HepG2 (cell line): ENCODE results near the gene C1S. TPM values are rescaled to one million over a fixed set of nuclear protein-coding genes. Genes with fewer than 3 reads are reported as not detected.

ENCODE experiments used
- ATRX ChIP-seq: sonication (generic); formaldehyde crosslinking; IDR thresholded peaks from 2 replicates; pipeline ENCODE4 v1.4.0; 2020; ENCODE audit warnings: missing genetic modification reagents, borderline replicate concordance
- CC2D1A ChIP-seq: sonication (generic); formaldehyde crosslinking; IDR thresholded peaks from 2 replicates; pipeline ENCODE4 v1.8.1; 2023; ENCODE audit warnings: mild to moderate bottlenecking, missing genetic modification reagents
- DPF2 ChIP-seq: sonication (generic); formaldehyde crosslinking; IDR thresholded peaks from 2 replicates; pipeline ENCODE4 v1.4.0; 2020; ENCODE audit warnings: mild to moderate bottlenecking, low read depth, missing genetic modification reagents, borderline replicate concordance
- DZIP1 ChIP-seq: sonication (generic); formaldehyde crosslinking; IDR thresholded peaks from 2 replicates; pipeline ENCODE4 v1.5.0; 2020; ENCODE audit warnings: mild to moderate bottlenecking, missing genetic modification reagents
- IKZF4 ChIP-seq: sonication (generic); formaldehyde crosslinking; IDR thresholded peaks from 2 replicates; pipeline ENCODE4 v1.5.1; 2020; ENCODE audit warnings: borderline replicate concordance, mild to moderate bottlenecking, low read depth, missing genetic modification reagents; ENCODE audit errors: not compliant biosample characterization
- MBNL3 ChIP-seq: fragments of 250-450 bp; sonication (Bioruptor Pico); conservative IDR thresholded peaks from 2 replicates; pipeline ENCODE4 v1.8.0; 2022; ENCODE audit warnings: mild to moderate bottlenecking, inconsistent platforms
- MLXIP ChIP-seq: sonication (generic); formaldehyde crosslinking; IDR thresholded peaks from 2 replicates; pipeline ENCODE4 v1.9.0; 2021; ENCODE audit warnings: missing genetic modification reagents, borderline replicate concordance
- POLR2G ChIP-seq: fragments of 200-400 bp; formaldehyde crosslinking; IDR thresholded peaks from 2 replicates; pipeline ENCODE4 v1.6.1; 2018; ENCODE audit warnings: mild to moderate bottlenecking, low read depth, low read length, moderate library complexity
- SP1 ChIP-seq, 2 experiments: fragments of 450-650 bp in 1 of 2; sonication (generic) in 1 of 2; formaldehyde crosslinking in 1 of 2; IDR thresholded peaks; 2 replicates each; pipeline versions ENCODE4 v1.4.0 to v1.6.1; 2016 to 2020; ENCODE audit warnings: missing genetic modification reagents in 1 of 2
- TFE3 ChIP-seq: IDR thresholded peaks from 2 replicates; pipeline ENCODE4 v1.6.1; 2016
- XRCC5 ChIP-seq: fragments of 200-400 bp; formaldehyde crosslinking; optimal IDR thresholded peaks from 2 replicates; pipeline ENCODE3; 2017; ENCODE audit warnings: mild to moderate bottlenecking, low read length
- ZNF280B ChIP-seq: sonication (generic); formaldehyde crosslinking; IDR thresholded peaks from 2 replicates; pipeline ENCODE4 v1.5.0; 2020; ENCODE audit warnings: missing genetic modification reagents, mild to moderate bottlenecking, borderline replicate concordance
- ZNF343 ChIP-seq: sonication (generic); formaldehyde crosslinking; IDR thresholded peaks from 2 replicates; pipeline ENCODE4 v1.4.0; 2020; ENCODE audit warnings: mild to moderate bottlenecking, missing genetic modification reagents
- ZNF382 ChIP-seq: sonication (generic); formaldehyde crosslinking; IDR thresholded peaks from 2 replicates; pipeline ENCODE4 v1.5.0; 2020; ENCODE audit warnings: missing genetic modification reagents, mild to moderate bottlenecking, borderline replicate concordance
- ZNF639 ChIP-seq: conservative IDR thresholded peaks from 2 replicates; pipeline ENCODE4 v1.6.1; 2018; ENCODE audit warnings: missing genetic modification reagents
- ZNF678 ChIP-seq: sonication (generic); formaldehyde crosslinking; IDR thresholded peaks from 2 replicates; pipeline ENCODE4 v1.4.0; 2020; ENCODE audit warnings: mild to moderate bottlenecking, missing genetic modification reagents
- ZNF891 ChIP-seq: sonication (generic); formaldehyde crosslinking; IDR thresholded peaks from 2 replicates; pipeline ENCODE4 v1.5.0; 2020; ENCODE audit warnings: mild to moderate bottlenecking, missing genetic modification reagents
- polyA plus RNA-seq, 8 experiments: library from polyadenylated mRNA; depleted of rRNA in 3 of 8; stranded (reverse) in 7 of 8; unstranded in 1 of 8; fragments of >200 nt; fragmentation: Illumina TruSeq in 4 of 8; extraction: Trizol in 4 of 8; gene quantifications; 2 replicates each; pipeline versions ENCODE4 v1.2.1 to v1.2.3, GENCODE V29; 2011 to 2016; ENCODE audit warnings: low read depth in 4 of 8, missing spikeins in 1 of 8, mixed read lengths in 1 of 8; ENCODE audit not compliant: insufficient read depth in 1 of 8
- total RNA-seq, 5 experiments: library from RNA; depleted of rRNA; stranded (reverse); fragments of >200 nt; fragmentation: Illumina TruSeq; extraction: Trizol; gene quantifications; 2 replicates each; pipeline ENCODE4 v1.2.3, GENCODE V29; 2016; ENCODE audit warnings: low read depth in 1 of 5

C1S gene
- total and polyA plus RNA-seq, 2 of the 13 experiments (the other 11 are each of a cell fraction or from before 2014, with no cell fraction given) = 14.5 to 18.2 TPM

GRCh38 chr12:7018350-7019042, 42.0 kb upstream of the C1S start, which contains the start of gene LPCAT3 (continued):
- TF ChIP-seq MLXIP (no peak), IKZF4 (CRISPR knock-in tag) (no peak), ZNF382 (no peak), SP1 (IDR thresholded peaks at IDR 0.05) (no peak), SP1 (CRISPR knock-in tag; IDR thresholded peaks at IDR 0.05) (peak; percentile 93), ZNF891 (CRISPR knock-in tag) (no peak), POLR2G (peak; percentile 82), ZNF678 (CRISPR knock-in tag) (no peak; the same call in 1 of the 2 replicates), ZNF639 (CRISPR knock-in tag) (peak; percentile 86; the same call in 1 of the 2 replicates), TFE3 (0 out of 2 replicates have a peak, but pooled peaks have one; percentile 25), DZIP1 (CRISPR knock-in tag) (no peak), ATRX (no peak), CC2D1A (no peak), DPF2 (CRISPR knock-in tag) (no peak), ZNF280B (CRISPR knock-in tag) (no peak), XRCC5 (peak; percentile 69), MBNL3 (no peak), ZNF343 (CRISPR knock-in tag) (0 out of 2 replicates have a peak, but pooled peaks have one; percentile 32)
